Measurements from ENCODE around the gene CDK5RAP2. TPM values are rescaled to one million over a fixed set of nuclear protein-coding genes. Genes with fewer than 3 reads are reported as not detected.
A peak's percentile ranks its signal among the peaks of the same experiment; 100 is the strongest.

Gene CDK5RAP2
- total RNA-seq, 1 experiment from 2014 or later: 56.4 TPM

- H3K4me1 Mint-ChIP-seq: peaks cover 30 to 47% of the 10 kb centered on the region in 2 experiments
- Histone ChIP-seq H4K91ac (ENCODE audit: insufficient read length, low read depth, low read length) (no peak overlapping the region), H3K23ac (ENCODE audit: insufficient read length, low read depth, low read length) (no peak overlapping the region), H2AFZ (ENCODE audit: low read length) (no peak overlapping the region), H2BK12ac (ENCODE audit: insufficient read length, low read depth, low read length) (no peak overlapping the region), H2BK5ac (ENCODE audit: insufficient read length, low read length) (no peak overlapping the region), H4K20me1 (ENCODE audit: control insufficient read depth, insufficient read depth, insufficient read length) (no peaks in the 10 kb centered on the region), H3K27me3 (ENCODE audit: insufficient read depth, low read length) (no peaks in the 10 kb centered on the region), H3K4ac (ENCODE audit: low read depth, low read length) (no peak overlapping the region), H3K4me2 (ENCODE audit: insufficient read depth, insufficient read length, low read length) (no peak overlapping the region), H3K4me1 (ENCODE audit: insufficient read depth, low read length) (peaks cover 9% of the 10 kb centered on the region; the same call in 1 of the 2 replicates), H2AK5ac (ENCODE audit: insufficient read length, low read length) (no peak overlapping the region), H3K79me1 (ENCODE audit: insufficient read depth, low read depth, low read length, poor library complexity, severe bottlenecking) (no peaks in the 10 kb centered on the region), H2BK120ac (ENCODE audit: low read depth, low read length, poor library complexity, severe bottlenecking) (no peak overlapping the region), H3K14ac (ENCODE audit: insufficient read depth, low read length) (no peak overlapping the region), H3T11ph (ENCODE audit: low read length) (no peak overlapping the region), H3K9ac (ENCODE audit: extremely low read depth, insufficient read length, low read length) (no peak overlapping the region), H2BK15ac (ENCODE audit: low read depth, low read length) (no peak overlapping the region), H3K9me3 (ENCODE audit: control insufficient read depth, low read depth, low read length) (no peaks in the 10 kb centered on the region), H4K8ac (replicated peaks; ENCODE audit: insufficient read length, low read depth, low read length) (no peak overlapping the region), H2BK20ac (ENCODE audit: low read depth, low read length, poor library complexity, severe bottlenecking) (no peak overlapping the region), H3K56ac (ENCODE audit: insufficient read length, low read depth, low read length) (no peak overlapping the region), H3K18ac (ENCODE audit: insufficient read length, low read depth, low read length) (no peak overlapping the region), H3K27ac (ENCODE audit: insufficient read length, low read depth, low read length) (no peak overlapping the region), H3K23me2 (ENCODE audit: insufficient read length, low read depth, low read length, poor library complexity, severe bottlenecking) (no peaks in the 10 kb centered on the region), H3K79me2 (ENCODE audit: insufficient read depth, low read length) (no peaks in the 10 kb centered on the region), H4K5ac (ENCODE audit: insufficient read length, low read depth, low read length) (no peak overlapping the region)
- no peaks in the 10 kb centered on the region for H3K9me3 Mint-ChIP-seq
- no peak for DNase-seq
- WGBS (ENCODE audit: extremely low coverage, insufficient read length, low lambda C conversion rate): no CpG with 5 or more reads among the region's 3 CpGs
- no peak overlapping the region for H3K4me3 Mint-ChIP-seq
- H3K27ac Mint-ChIP-seq: peak overlapping the region in 2 of 3 experiments; percentile 74 to 81; a peak in 3 of 7 replicates
- H3K27me3 Mint-ChIP-seq (ENCODE audit: low read depth): no peaks in the 10 kb centered on the region
- H3K36me3 Mint-ChIP-seq (ENCODE audit: insufficient read depth in 1 of 3, low read depth in 3 of 3): peaks cover 56 to 81% (median 73%) of the 10 kb centered on the region in 3 experiments
- no peak for TF ChIP-seq CTCF (conservative IDR thresholded peaks at IDR 0.05)
Measured at GRCh38 chr9:120524863-120525262, 55.1 kb downstream of the CDK5RAP2 start.

Data from H9 (cell line).